HepG2 (cell line): ENCODE data around the gene TKTL2. TPM values are rescaled to one million over a fixed set of nuclear protein-coding genes. Genes with fewer than 3 reads are reported as not detected.

ENCODE experiments used
- ATAC-seq: fragments of 200-7000 bp; cut with Tn5 transposase; 3 replicates; pipeline ENCODE4 v1.9.1; 2020; ENCODE audit warnings: mild to moderate bottlenecking, moderate library complexity
- BruUV-seq: library from RNA; stranded (reverse); fragments of 400-500 nt; replicated peaks from 2 replicates; lab custom pipeline; 2021; lab: Mats Ljungman, UMichigan
- CTCF ChIA-PET: fragments of 300-600 bp; formaldehyde crosslinking; extraction: SDS; loops from one replicate; lab custom pipeline; 2021; ENCODE audit warnings: low total read pairs, inconsistent platforms, low intra/inter-chr PET ratio; lab: Yijun Ruan, JAX
- POLR2A ChIA-PET: fragments of 350-600 bp; sonication (Branson Sonifier 250); formaldehyde crosslinking; loops from one replicate; lab custom pipeline; 2020; ENCODE audit warnings: antibody characterized with exemption, inconsistent platforms; lab: Yijun Ruan, JAX
- DNase-seq: peaks from one replicate; pipeline ENCODE4 v3.0.0-alpha.2; 2015; ENCODE audit warnings: low spot score
- FAIRE-seq: peaks from 3 replicates; lab custom pipeline; 2011; peaks lifted over from hg19 to GRCh38; lab: Jason Lieb, UNC
- H2AFZ ChIP-seq: one replicate; pipeline ENCODE4 v1.6.1; 2011; ENCODE audit warnings: low read length, inconsistent platforms
- H3K27ac ChIP-seq: fragments of 300-600 bp; 3 replicates; pipeline ENCODE4 v1.8.0; 2011; ENCODE audit warnings: mixed run types, mild to moderate bottlenecking, mixed read lengths, low read length, inconsistent platforms; ENCODE audit not compliant: insufficient read depth; ENCODE audit errors: extremely low read length
- H3K27me3 ChIP-seq, 2 experiments: fragments of 200-600 bp in 1 of 2; 2 replicates in 1 of 2; 3 replicates in 1 of 2; pipeline versions ENCODE4 v1.6.0 to v1.8.0; 2011; ENCODE audit warnings: low read length in 2 of 2, mild to moderate bottlenecking in 2 of 2, moderate library complexity in 2 of 2, inconsistent platforms in 1 of 2; ENCODE audit not compliant: insufficient read depth in 2 of 2, control insufficient read depth in 1 of 2
- H3K36me3 ChIP-seq, 2 experiments: fragments of 200-600 bp in 1 of 2; replicated peaks in 1 of 2; 2 replicates in 1 of 2; 3 replicates in 1 of 2; pipeline versions ENCODE4 v1.5.1 to v1.8.0; 2011; ENCODE audit warnings: low read length in 2 of 2, inconsistent platforms in 1 of 2; ENCODE audit not compliant: insufficient read depth in 2 of 2, control insufficient read depth in 1 of 2
- H3K4me1 ChIP-seq: 2 replicates; pipeline ENCODE4 v1.5.1; 2012; ENCODE audit warnings: low read length, inconsistent platforms; ENCODE audit not compliant: insufficient read depth
- H3K4me2 ChIP-seq: 2 replicates; pipeline ENCODE4 v1.6.0; 2011; ENCODE audit warnings: low read depth, low read length, inconsistent platforms
- H3K4me3 ChIP-seq, 3 experiments: fragments of 200-600 bp in 1 of 3; sonication (generic), shearing (Covaris generic) in 1 of 3; replicated peaks in 1 of 3; 2 replicates each; pipeline ENCODE4 v1.5.1; 2011 to 2016; ENCODE audit warnings: low read length in 3 of 3, inconsistent platforms in 2 of 3, low read depth in 2 of 3, mild to moderate bottlenecking in 2 of 3, control low read depth in 1 of 3, mixed read lengths in 1 of 3; ENCODE audit not compliant: insufficient read depth in 1 of 3
- H3K79me2 ChIP-seq: one replicate; pipeline ENCODE4 v1.6.1; 2011; ENCODE audit warnings: low read length, inconsistent platforms; ENCODE audit not compliant: insufficient read depth
- H3K9ac ChIP-seq: 2 replicates; pipeline ENCODE4 v1.6.0; 2011; ENCODE audit warnings: mild to moderate bottlenecking, low read depth, low read length, inconsistent platforms; ENCODE audit not compliant: insufficient read depth
- H3K9me3 ChIP-seq: 2 replicates; pipeline ENCODE4 v1.5.1; 2012; ENCODE audit warnings: mild to moderate bottlenecking, low read length
- H4K20me1 ChIP-seq: 2 replicates; pipeline ENCODE4 v1.6.0; 2011; ENCODE audit warnings: inconsistent platforms, mild to moderate bottlenecking, low read length, moderate library complexity; ENCODE audit not compliant: insufficient read depth
- CEBPB ChIP-seq: IDR thresholded peaks from 2 replicates; pipeline ENCODE4 v1.6.1; 2011; ENCODE audit warnings: low read depth, low read length, improper control_type of control experiment, borderline replicate concordance
- CEBPG ChIP-seq: IDR thresholded peaks from 2 replicates; pipeline ENCODE4 v1.6.1; 2016
- KDM3A ChIP-seq: IDR thresholded peaks from 2 replicates; pipeline ENCODE4 v1.6.1; 2018; ENCODE audit warnings: low read depth, missing compliant biosample characterization
- NCOA5 ChIP-seq: sonication (generic); formaldehyde crosslinking; IDR thresholded peaks from 2 replicates; pipeline ENCODE4 v1.4.0; 2020; ENCODE audit warnings: missing genetic modification reagents
- RCOR2 ChIP-seq: IDR thresholded peaks from 2 replicates; pipeline ENCODE4 v1.6.1; 2016; ENCODE audit warnings: missing biosample characterization, missing genetic modification reagents
- YEATS2 ChIP-seq: sonication (generic); formaldehyde crosslinking; IDR thresholded peaks from 2 replicates; pipeline ENCODE4 v1.4.0; 2020; ENCODE audit warnings: missing genetic modification reagents, borderline replicate concordance
- ZNF367 ChIP-seq: sonication (generic); formaldehyde crosslinking; IDR thresholded peaks from 2 replicates; pipeline ENCODE4 v1.4.0; 2020; ENCODE audit warnings: missing genetic modification reagents, borderline replicate concordance
- ZNF556 ChIP-seq: sonication (generic); formaldehyde crosslinking; IDR thresholded peaks from 2 replicates; pipeline ENCODE4 v1.4.0; 2020; ENCODE audit warnings: mild to moderate bottlenecking, missing genetic modification reagents, borderline replicate concordance
- ZNF670 ChIP-seq: sonication (generic); formaldehyde crosslinking; IDR thresholded peaks from 2 replicates; pipeline ENCODE4 v1.8.0; 2022; ENCODE audit warnings: mild to moderate bottlenecking, missing genetic modification reagents, borderline replicate concordance
- ZSCAN12 ChIP-seq: sonication (generic); formaldehyde crosslinking; IDR thresholded peaks from 2 replicates; pipeline ENCODE4 v1.9.0; 2021; ENCODE audit warnings: mild to moderate bottlenecking, missing genetic modification reagents
- WGBS: methylation state at CpG from one replicate; pipeline ENCODE4 v1.1.6; 2017; ENCODE audit warnings: low lambda C conversion rate; 5-methylcytosine and 5-hydroxymethylcytosine counted together
- in situ Hi-C: cut with HindIII; loops from 2 replicates; pipeline ENCODE4 v1.10.0; 2017; ENCODE audit warnings: low pct_unique_long_range_greater_than_20kb; ENCODE audit not compliant: extremely low pct_ligation_motif_present
- intact Hi-C: fragments of 100-400 bp; cut with micrococcal nuclease; formaldehyde crosslinking; loops from one replicate; pipeline ENCODE4 v1.10.0; 2022; ENCODE audit not compliant: unreplicated experiment
- polyA plus RNA-seq, 8 experiments: library from polyadenylated mRNA; depleted of rRNA in 3 of 8; stranded (reverse) in 7 of 8; unstranded in 1 of 8; fragments of >200 nt; fragmentation: Illumina TruSeq in 4 of 8; extraction: Trizol in 4 of 8; gene quantifications; 2 replicates each; pipeline versions ENCODE4 v1.2.1 to v1.2.3, GENCODE V29; 2011 to 2016; ENCODE audit warnings: low read depth in 4 of 8, missing spikeins in 1 of 8, mixed read lengths in 1 of 8; ENCODE audit not compliant: insufficient read depth in 1 of 8
- total RNA-seq, 5 experiments: library from RNA; depleted of rRNA; stranded (reverse); fragments of >200 nt; fragmentation: Illumina TruSeq; extraction: Trizol; gene quantifications; 2 replicates each; pipeline ENCODE4 v1.2.3, GENCODE V29; 2016; ENCODE audit warnings: low read depth in 1 of 5
- TF ChIP-seq, protein P1 (sequence below): sonication (generic); formaldehyde crosslinking; IDR thresholded peaks from 2 replicates; pipeline ENCODE4 v1.5.0; 2020; ENCODE audit warnings: missing genetic modification reagents
- TF ChIP-seq, protein P2 (sequence below): fragments of 450-650 bp; IDR thresholded peaks from 2 replicates; pipeline ENCODE4 v1.6.1; 2016
- TF ChIP-seq, protein P3 (sequence below): sonication (generic); formaldehyde crosslinking; IDR thresholded peaks from 2 replicates; pipeline ENCODE4 v1.5.0; 2020; ENCODE audit warnings: mild to moderate bottlenecking, missing genetic modification reagents, moderate library complexity
- TF ChIP-seq, protein P4 (sequence below): sonication (generic); formaldehyde crosslinking; IDR thresholded peaks from 2 replicates; pipeline ENCODE4 v1.4.0; 2020; ENCODE audit warnings: missing genetic modification reagents, mild to moderate bottlenecking, borderline replicate concordance

The TKTL2 gene
- total and polyA plus RNA-seq, 2 of the 13 experiments (the other 11 are each of a cell fraction or from before 2014, with no cell fraction given), result not detected

DNA sequence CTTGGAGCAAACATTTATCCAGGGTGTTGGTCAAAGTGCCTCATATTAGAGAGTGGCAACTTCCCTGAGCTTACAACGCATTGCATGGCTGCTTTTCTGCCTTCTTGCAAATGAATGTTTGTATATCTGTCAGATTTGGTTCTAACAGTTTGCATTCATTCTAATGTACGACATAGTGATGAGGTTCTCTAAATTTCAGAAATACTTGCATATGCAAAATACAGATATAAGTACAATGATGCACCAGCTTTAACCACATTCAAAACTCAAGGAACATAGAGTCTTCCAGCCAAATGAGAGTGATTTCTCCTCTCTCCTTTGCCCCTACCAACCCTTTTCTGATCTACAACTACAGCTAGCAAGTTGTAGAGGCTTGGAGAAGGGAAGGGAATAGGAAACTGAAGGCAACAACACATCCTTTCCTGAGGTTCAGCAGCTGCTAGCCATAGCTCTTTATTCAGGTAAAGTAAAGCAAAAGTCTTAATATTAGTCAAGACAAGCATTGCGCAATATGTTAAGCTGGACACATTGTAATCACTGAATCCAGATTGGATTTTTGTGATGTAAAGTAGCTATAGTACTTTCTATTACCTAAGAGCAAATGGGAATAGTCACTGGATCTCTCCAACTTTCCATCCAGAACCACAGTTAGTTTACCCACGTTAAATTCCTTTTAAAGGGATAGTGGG lies 6.3 kb downstream of the TKTL2 start:
- in situ Hi-C loops (no loop called here), intact Hi-C loops (no loop called here)
- no peak overlapping the region for H3K27ac ChIP-seq
- no peak overlapping the region for H3K4me2 ChIP-seq
- WGBS, result 16% methylated on average over 4 of the region's 4 CpGs
- CTCF ChIA-PET, result no interaction called here
- ATAC-seq (no peak), FAIRE-seq (no peak), DNase-seq (no peak)
- no peaks in the 10 kb centered on the region for H4K20me1 ChIP-seq
- POLR2A ChIA-PET, result no interaction called here
- H3K4me1 ChIP-seq, result no peaks in the 10 kb centered on the region
- no peak overlapping the region for H2AFZ ChIP-seq
- H3K79me2 ChIP-seq, result no peaks in the 10 kb centered on the region
- H3K36me3 ChIP-seq, result no peaks in the 10 kb centered on the region
- no peaks in the 10 kb centered on the region for H3K9me3 ChIP-seq
- H3K27me3 ChIP-seq, result no peaks in the 10 kb centered on the region
- TF ChIP-seq YEATS2 (CRISPR knock-in tag) (no peak), CEBPG (CRISPR knock-in tag) (0 out of 2 replicates have a peak, but pooled peaks have one; percentile 19), CEBPB (peak; percentile 88)
- TF ChIP-seq, protein P1, sequence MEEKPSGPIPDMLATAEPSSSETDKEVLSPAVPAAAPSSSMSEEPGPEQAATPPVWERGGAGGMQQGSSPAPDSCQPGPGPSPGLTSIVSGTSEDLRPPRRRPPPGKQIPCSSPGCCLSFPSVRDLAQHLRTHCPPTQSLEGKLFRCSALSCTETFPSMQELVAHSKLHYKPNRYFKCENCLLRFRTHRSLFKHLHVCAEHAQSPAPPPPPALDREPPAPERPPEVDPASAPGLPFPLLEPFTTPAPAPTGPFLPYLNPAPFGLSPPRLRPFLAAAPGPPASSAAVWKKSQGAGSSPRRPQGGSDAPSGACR (CRISPR knock-in tag), result no peak
- BruUV-seq, result no TSS peak
- no peak overlapping the region for H3K9ac ChIP-seq
- H3K4me3 ChIP-seq, result no peak overlapping the region

DNA sequence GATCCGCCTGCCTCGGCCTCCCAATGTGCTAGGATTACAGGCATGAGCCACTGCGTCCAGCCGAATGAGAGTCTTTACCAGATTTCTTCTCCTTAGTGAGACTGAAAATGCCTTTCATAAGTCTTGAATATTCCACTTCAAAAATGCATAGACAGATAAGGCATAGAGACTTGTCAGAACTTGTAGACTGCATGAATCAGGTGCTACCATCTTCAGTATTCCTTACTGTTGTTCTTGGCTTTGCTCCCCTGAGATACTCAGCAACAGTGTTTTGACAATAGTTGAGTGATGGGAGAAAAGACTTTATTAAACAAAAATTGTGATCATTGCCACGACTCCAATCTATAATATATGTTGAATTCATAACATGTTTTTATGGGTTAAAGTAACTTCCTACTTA lies 11.0 kb downstream of the TKTL2 start:
- in situ Hi-C loops, result no loop called here
- H2AFZ ChIP-seq, result no peak overlapping the region
- H3K36me3 ChIP-seq, result no peaks in the 10 kb centered on the region
- no peak overlapping the region for H3K4me2 ChIP-seq
- no peak overlapping the region for H3K27ac ChIP-seq
- no peak for FAIRE-seq
- H3K9me3 ChIP-seq, result no peaks in the 10 kb centered on the region
- H4K20me1 ChIP-seq, result no peaks in the 10 kb centered on the region
- no peak for ATAC-seq
- H3K9ac ChIP-seq, result no peak overlapping the region
- H3K4me3 ChIP-seq, result no peak overlapping the region
- no peaks in the 10 kb centered on the region for H3K27me3 ChIP-seq
- ChIA-PET CTCF (no interaction called here), POLR2A (no interaction called here)
- 3% methylated on average over 5 of the region's 5 CpGs for WGBS
- intact Hi-C loops, result no loop called here
- no TSS peak for BruUV-seq
- no peaks in the 10 kb centered on the region for H3K4me1 ChIP-seq
- H3K79me2 ChIP-seq, result no peaks in the 10 kb centered on the region
- no peak for DNase-seq
- TF ChIP-seq, protein P2, sequence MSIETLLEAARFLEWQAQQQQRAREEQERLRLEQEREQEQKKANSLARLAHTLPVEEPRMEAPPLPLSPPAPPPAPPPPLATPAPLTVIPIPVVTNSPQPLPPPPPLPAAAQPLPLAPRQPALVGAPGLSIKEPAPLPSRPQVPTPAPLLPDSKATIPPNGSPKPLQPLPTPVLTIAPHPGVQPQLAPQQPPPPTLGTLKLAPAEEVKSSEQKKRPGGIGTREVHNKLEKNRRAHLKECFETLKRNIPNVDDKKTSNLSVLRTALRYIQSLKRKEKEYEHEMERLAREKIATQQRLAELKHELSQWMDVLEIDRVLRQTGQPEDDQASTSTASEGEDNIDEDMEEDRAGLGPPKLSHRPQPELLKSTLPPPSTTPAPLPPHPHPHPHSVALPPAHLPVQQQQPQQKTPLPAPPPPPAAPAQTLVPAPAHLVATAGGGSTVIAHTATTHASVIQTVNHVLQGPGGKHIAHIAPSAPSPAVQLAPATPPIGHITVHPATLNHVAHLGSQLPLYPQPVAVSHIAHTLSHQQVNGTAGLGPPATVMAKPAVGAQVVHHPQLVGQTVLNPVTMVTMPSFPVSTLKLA, result no peak
- TF ChIP-seq KDM3A (CRISPR knock-in tag) (no peak), ZNF670 (no peak), ZNF556 (CRISPR knock-in tag) (no peak), RCOR2 (CRISPR knock-in tag) (no peak), ZSCAN12 (CRISPR knock-in tag) (no peak), NCOA5 (CRISPR knock-in tag) (no peak), ZNF367 (CRISPR knock-in tag) (no peak)
- TF ChIP-seq, protein P3, sequence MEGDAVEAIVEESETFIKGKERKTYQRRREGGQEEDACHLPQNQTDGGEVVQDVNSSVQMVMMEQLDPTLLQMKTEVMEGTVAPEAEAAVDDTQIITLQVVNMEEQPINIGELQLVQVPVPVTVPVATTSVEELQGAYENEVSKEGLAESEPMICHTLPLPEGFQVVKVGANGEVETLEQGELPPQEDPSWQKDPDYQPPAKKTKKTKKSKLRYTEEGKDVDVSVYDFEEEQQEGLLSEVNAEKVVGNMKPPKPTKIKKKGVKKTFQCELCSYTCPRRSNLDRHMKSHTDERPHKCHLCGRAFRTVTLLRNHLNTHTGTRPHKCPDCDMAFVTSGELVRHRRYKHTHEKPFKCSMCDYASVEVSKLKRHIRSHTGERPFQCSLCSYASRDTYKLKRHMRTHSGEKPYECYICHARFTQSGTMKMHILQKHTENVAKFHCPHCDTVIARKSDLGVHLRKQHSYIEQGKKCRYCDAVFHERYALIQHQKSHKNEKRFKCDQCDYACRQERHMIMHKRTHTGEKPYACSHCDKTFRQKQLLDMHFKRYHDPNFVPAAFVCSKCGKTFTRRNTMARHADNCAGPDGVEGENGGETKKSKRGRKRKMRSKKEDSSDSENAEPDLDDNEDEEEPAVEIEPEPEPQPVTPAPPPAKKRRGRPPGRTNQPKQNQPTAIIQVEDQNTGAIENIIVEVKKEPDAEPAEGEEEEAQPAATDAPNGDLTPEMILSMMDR (CRISPR knock-in tag), result no peak
- TF ChIP-seq, protein P4, sequence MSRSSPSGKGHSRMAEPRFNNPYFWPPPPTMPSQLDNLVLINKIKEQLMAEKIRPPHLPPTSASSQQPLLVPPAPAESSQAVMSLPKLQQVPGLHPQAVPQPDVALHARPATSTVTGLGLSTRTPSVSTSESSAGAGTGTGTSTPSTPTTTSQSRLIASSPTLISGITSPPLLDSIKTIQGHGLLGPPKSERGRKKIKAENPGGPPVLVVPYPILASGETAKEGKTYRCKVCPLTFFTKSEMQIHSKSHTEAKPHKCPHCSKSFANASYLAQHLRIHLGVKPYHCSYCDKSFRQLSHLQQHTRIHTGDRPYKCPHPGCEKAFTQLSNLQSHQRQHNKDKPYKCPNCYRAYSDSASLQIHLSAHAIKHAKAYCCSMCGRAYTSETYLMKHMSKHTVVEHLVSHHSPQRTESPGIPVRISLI (CRISPR knock-in tag), result no peak
